Activated CD4-positive, CD25-positive, alpha-beta regulatory T cell treated with anti-CD3 and anti-CD28 coated beads, Interleukin-2, amount 50 U/mL, for 24 hours (primary cell): Measurements from ENCODE around the gene SPTBN2.
"Not testable (repeated sequence)": the region's sequence is repeated elsewhere in the genome, so short reads cannot be mapped to it uniquely, and the experiment has no call there.

ENCODE experiments used
- ATAC-seq, 2 donors: fragments of 150-1000 bp; cut with Tn5 transposase; one replicate each; pipeline ENCODE4 v1.10.0; 2021; ENCODE audit warnings: mild to moderate bottlenecking in 1 of 2, moderate library complexity in 1 of 2

The SPTBN2 gene

GRCh38 chr11:66684635-66685034 is 44.4 kb downstream of the SPTBN2 start:
- ATAC-seq = no peak

- no peak for ATAC-seq
These were observed 45.1 kb downstream of the SPTBN2 start for GRCh38 chr11:66683877-66684276.

- ATAC-seq = no peak
These were observed 47.9 kb downstream of the SPTBN2 start for GRCh38 chr11:66680966-66681645.

GRCh38 chr11:66677599-66678375 is 51.2 kb downstream of the SPTBN2 start, which contains the start of gene RBM4B:
TSS of gene RBM4B (minus strand) at chr11:66677887. CDS start at chr11:66677079, 808 bp downstream.
- ATAC-seq = peak; percentile 90 to 92

- ATAC-seq = no peak
These were observed 52.0 kb downstream of the SPTBN2 start for GRCh38 chr11:66676931-66677598.

GRCh38 chr11:66676282-66676919 is 52.6 kb downstream of the SPTBN2 start:
- no peak for ATAC-seq

GRCh38 chr11:66674964-66675602 is 53.9 kb downstream of the SPTBN2 start:
- no peak for ATAC-seq

- ATAC-seq = no peak
These were observed 58.2 kb downstream of the SPTBN2 start for GRCh38 chr11:66670816-66671215.

GRCh38 chr11:66665369-66665768 is 63.6 kb downstream of the SPTBN2 start:
- ATAC-seq = no peak

GRCh38 chr11:66663741-66664296 is 65.2 kb downstream of the SPTBN2 start:
- ATAC-seq = no peak

- ATAC-seq = no peak
These were observed 69.3 kb downstream of the SPTBN2 start for GRCh38 chr11:66659763-66660162.

- peak; percentile 53 to 67 for ATAC-seq
These were observed 75.9 kb downstream of the SPTBN2 start for GRCh38 chr11:66653123-66653522.

GRCh38 chr11:66652651-66653050 is 76.4 kb downstream of the SPTBN2 start:
- ATAC-seq = no peak

- ATAC-seq = peak in 1 of 2 donors; percentile 48
These were observed 78.0 kb downstream of the SPTBN2 start for GRCh38 chr11:66651016-66651415.

- no peak for ATAC-seq
These were observed 79.1 kb downstream of the SPTBN2 start for GRCh38 chr11:66649903-66650302.

GRCh38 chr11:66646828-66647227 is 82.2 kb downstream of the SPTBN2 start:
- no peak for ATAC-seq

GRCh38 chr11:66643745-66644437 is 85.1 kb downstream of the SPTBN2 start:
- ATAC-seq = no peak

GRCh38 chr11:66641834-66642233 is 87.2 kb downstream of the SPTBN2 start:
- no peak for ATAC-seq

- ATAC-seq = not testable (repeated sequence)
These were observed 89.1 kb downstream of the SPTBN2 start for GRCh38 chr11:66639814-66640340.

GRCh38 chr11:66639066-66639813 is 89.8 kb downstream of the SPTBN2 start:
- ATAC-seq = no peak
